Measurements from ENCODE around the gene MS4A5.
"Not testable (repeated sequence)": the region's sequence is repeated elsewhere in the genome, so short reads cannot be mapped to it uniquely, and the experiment has no call there.

The MS4A5 gene

GRCh38 chr11:60429272-60429671, at the start of gene MS4A5:
Gene MS4A5 (plus strand): TSS chr11:60429572. CDS start chr11:60429675, 103 bp downstream.
- DNase-seq (ENCODE audit: low read depth, low spot score): no peak

GRCh38 chr11:60389279-60389910, 40.0 kb upstream of the MS4A5 start:
- DNase-seq (ENCODE audit: low read depth, low spot score): no peak

- DNase-seq (ENCODE audit: low read depth, low spot score): no peak
Observed at GRCh38 chr11:60390419-60390818, 39.0 kb upstream of the MS4A5 start.

- no peak for DNase-seq (ENCODE audit: low read depth, low spot score)
Observed at GRCh38 chr11:60392361-60392760, 37.0 kb upstream of the MS4A5 start.

- DNase-seq (ENCODE audit: low read depth, low spot score): no peak
Observed at GRCh38 chr11:60393016-60393415, 36.4 kb upstream of the MS4A5 start.

- DNase-seq (ENCODE audit: low read depth, low spot score): no peak
Observed at GRCh38 chr11:60394666-60395380, 34.5 kb upstream of the MS4A5 start.

- no peak for DNase-seq (ENCODE audit: low read depth, low spot score)
Observed at GRCh38 chr11:60396382-60396781, 33.0 kb upstream of the MS4A5 start, which contains the start of gene MS4A14. Gene MS4A14 (plus strand): TSS chr11:60396459. CDS start chr11:60396579, 120 bp downstream.

GRCh38 chr11:60396799-60397198, 32.6 kb upstream of the MS4A5 start:
- DNase-seq (ENCODE audit: low read depth, low spot score): no peak

GRCh38 chr11:60420015-60420414, 9.4 kb upstream of the MS4A5 start:
- no peak for DNase-seq (ENCODE audit: low read depth, low spot score)

- DNase-seq (ENCODE audit: low read depth, low spot score): no peak
Observed at GRCh38 chr11:60422609-60423008, 6.8 kb upstream of the MS4A5 start.

- no peak for DNase-seq (ENCODE audit: low read depth, low spot score)
Observed at GRCh38 chr11:60428517-60428916, 855 bp upstream of the MS4A5 start.

GRCh38 chr11:60431251-60431650, 1.9 kb downstream of the MS4A5 start:
- no peak for DNase-seq (ENCODE audit: low read depth, low spot score)

- DNase-seq (ENCODE audit: low read depth, low spot score): no peak
Observed at GRCh38 chr11:60433401-60433800, 4.0 kb downstream of the MS4A5 start.

- no peak for DNase-seq (ENCODE audit: low read depth, low spot score)
Observed at GRCh38 chr11:60447070-60447469, 17.7 kb downstream of the MS4A5 start.

- DNase-seq (ENCODE audit: low read depth, low spot score): no peak
Observed at GRCh38 chr11:60447846-60448245, 18.5 kb downstream of the MS4A5 start.

GRCh38 chr11:60451185-60451584, 21.8 kb downstream of the MS4A5 start:
- not testable (repeated sequence) for DNase-seq (ENCODE audit: low read depth, low spot score)

- no peak for DNase-seq (ENCODE audit: low read depth, low spot score)
Observed at GRCh38 chr11:60454212-60454611, 24.8 kb downstream of the MS4A5 start.

GRCh38 chr11:60455531-60456042, 26.2 kb downstream of the MS4A5 start, which contains the start of gene MS4A1:
Gene MS4A1 (plus strand): TSS chr11:60455847. CDS start chr11:60462375, 6,528 bp downstream.
- DNase-seq (ENCODE audit: low read depth, low spot score): no peak

GRCh38 chr11:60457576-60457975, 28.2 kb downstream of the MS4A5 start:
- DNase-seq (ENCODE audit: low read depth, low spot score): no peak

GRCh38 chr11:60459345-60459744, 30.0 kb downstream of the MS4A5 start:
- no peak for DNase-seq (ENCODE audit: low read depth, low spot score)

GRCh38 chr11:60468829-60469228, 39.5 kb downstream of the MS4A5 start:
- no peak for DNase-seq (ENCODE audit: low read depth, low spot score)

GRCh38 chr11:60469723-60470122, 40.4 kb downstream of the MS4A5 start:
- no peak for DNase-seq (ENCODE audit: low read depth, low spot score)

GRCh38 chr11:60477035-60477445, 47.7 kb downstream of the MS4A5 start:
- DNase-seq (ENCODE audit: low read depth, low spot score): no peak
